H1 (cell line): ENCODE measurements around the gene CMSS1. TPM values are rescaled to one million over a fixed set of nuclear protein-coding genes. Genes with fewer than 3 reads are reported as not detected.

Experiments
- CTCF ChIA-PET: fragments of 300-600 bp; sonication (Branson Sonifier 250); formaldehyde crosslinking; loops from one replicate; lab custom pipeline; 2021; ENCODE audit not compliant: partially characterized antibody; lab: Charles Lee
- POLR2A ChIA-PET: fragments of 300-600 bp; sonication (Branson Sonifier 250); formaldehyde crosslinking; loops from one replicate; lab custom pipeline; 2021; ENCODE audit warnings: inconsistent platforms; ENCODE audit not compliant: partially characterized antibody; lab: Charles Lee
- DNase-seq, 2 experiments: peaks; one replicate each; pipeline versions ENCODE4 v3.0.0 to v3.0.0-alpha.2; 2010 to 2022; ENCODE audit warnings: low spot score in 2 of 2, low read depth in 1 of 2, mixed read lengths in 1 of 2
- FAIRE-seq: peaks from 2 replicates; lab custom pipeline; 2011; peaks lifted over from hg19 to GRCh38; lab: Jason Lieb, UNC
- H2AFZ ChIP-seq: 2 replicates; pipeline ENCODE4 v1.8.1; 2012; ENCODE audit warnings: low read length, inconsistent platforms
- H2AK5ac ChIP-seq: 2 replicates; pipeline ENCODE4 v1.6.1; 2013; ENCODE audit warnings: low read depth, low read length
- H2BK120ac ChIP-seq: replicated peaks from 2 replicates; pipeline ENCODE3; 2013; ENCODE audit warnings: low read depth, low read length, inconsistent platforms
- H2BK12ac ChIP-seq: 2 replicates; pipeline ENCODE4 v1.6.1; 2013; ENCODE audit warnings: low read depth, low read length
- H2BK15ac ChIP-seq: 2 replicates; pipeline ENCODE4 v1.6.1; 2013; ENCODE audit warnings: low read length
- H2BK20ac ChIP-seq: 2 replicates; pipeline ENCODE4 v1.6.1; 2013; ENCODE audit warnings: low read length
- H2BK5ac ChIP-seq: 2 replicates; pipeline ENCODE4 v1.6.1; 2013; ENCODE audit warnings: low read depth, low read length
- H3K14ac ChIP-seq: 2 replicates; pipeline ENCODE4 v1.6.1; 2013; ENCODE audit warnings: inconsistent platforms; ENCODE audit not compliant: insufficient read length
- H3K18ac ChIP-seq: 2 replicates; pipeline ENCODE4 v1.6.1; 2013; ENCODE audit warnings: low read length; ENCODE audit errors: extremely low read depth
- H3K23ac ChIP-seq: 2 replicates; pipeline ENCODE4 v1.6.1; 2013; ENCODE audit warnings: inconsistent platforms; ENCODE audit not compliant: insufficient read length
- H3K23me2 ChIP-seq: 2 replicates; pipeline ENCODE4 v1.6.1; 2013; ENCODE audit warnings: low read depth, low read length
- H3K27ac ChIP-seq: 2 replicates; pipeline ENCODE4 v1.6.1; 2011; ENCODE audit warnings: low read depth, low read length, inconsistent platforms
- H3K27me3 ChIP-seq, 4 experiments: replicated peaks in 1 of 4; 1 replicate in 1 of 4; 2 replicates in 3 of 4; pipeline versions ENCODE4 v1.6.1 to v1.8.1; 2011 to 2013; ENCODE audit warnings: low read length in 3 of 4, mild to moderate bottlenecking in 3 of 4, inconsistent platforms in 2 of 4, mixed read lengths in 2 of 4, moderate library complexity in 1 of 4; ENCODE audit not compliant: control insufficient read depth in 3 of 4, insufficient read depth in 3 of 4; ENCODE audit errors: extremely low read depth in 1 of 4
- H3K36me3 ChIP-seq, 4 experiments: 2 replicates each; pipeline versions ENCODE4 v1.6.1 to v1.8.1; 2011 to 2013; ENCODE audit warnings: mild to moderate bottlenecking in 4 of 4, low read length in 3 of 4, moderate library complexity in 2 of 4, control low read depth in 1 of 4, inconsistent platforms in 1 of 4; ENCODE audit not compliant: insufficient read depth in 4 of 4, control insufficient read depth in 2 of 4
- H3K4ac ChIP-seq: replicated peaks from 2 replicates; pipeline ENCODE3; 2013; ENCODE audit warnings: low read length, low read depth, mixed read lengths, inconsistent platforms; ENCODE audit not compliant: insufficient read length
- H3K4me1 ChIP-seq, 4 experiments: replicated peaks in 1 of 4; 1 replicate in 1 of 4; 2 replicates in 3 of 4; pipeline versions ENCODE4 v1.6.1 to v1.8.1; 2011 to 2013; ENCODE audit warnings: low read length in 3 of 4, inconsistent platforms in 2 of 4, mixed read lengths in 1 of 4; ENCODE audit not compliant: insufficient read depth in 4 of 4, control insufficient read depth in 3 of 4
- H3K4me2 ChIP-seq, 2 experiments: 2 replicates each; pipeline versions ENCODE4 v1.6.1 to v1.8.1; 2011 to 2013; ENCODE audit warnings: low read depth in 2 of 2, low read length in 2 of 2, control low read depth in 1 of 2, inconsistent platforms in 1 of 2, mild to moderate bottlenecking in 1 of 2; ENCODE audit not compliant: insufficient read depth in 1 of 2
- H3K4me3 ChIP-seq, 4 experiments: fragments of 200-600, 300-600 bp in 1 of 4; sonication (generic), shearing (Covaris generic), sonication (Bioruptor Twin) in 1 of 4; 2 replicates each; pipeline versions ENCODE4 v1.5.1 to v1.8.1; 2011 to 2016; ENCODE audit warnings: low read length in 4 of 4, low read depth in 3 of 4, control low read depth in 2 of 4, inconsistent platforms in 2 of 4, mild to moderate bottlenecking in 2 of 4, mixed read lengths in 1 of 4, moderate library complexity in 1 of 4; ENCODE audit not compliant: insufficient read depth in 2 of 4; ENCODE audit errors: extremely low read depth in 1 of 4
- H3K56ac ChIP-seq: replicated peaks from 2 replicates; pipeline ENCODE3; 2013; ENCODE audit warnings: low read depth, mild to moderate bottlenecking, mixed read lengths, low read length, inconsistent platforms; ENCODE audit not compliant: insufficient read length
- H3K79me1 ChIP-seq: 2 replicates; pipeline ENCODE4 v1.6.1; 2013; ENCODE audit warnings: low read depth, low read length, control low read depth
- H3K79me2 ChIP-seq, 2 experiments: 2 replicates each; pipeline versions ENCODE4 v1.6.1 to v1.8.1; 2012 to 2013; ENCODE audit warnings: low read length in 2 of 2, mild to moderate bottlenecking in 2 of 2, inconsistent platforms in 1 of 2; ENCODE audit not compliant: insufficient read depth in 2 of 2, control insufficient read depth in 1 of 2
- H3K9ac ChIP-seq, 4 experiments: replicated peaks in 1 of 4; 1 replicate in 1 of 4; 2 replicates in 3 of 4; pipeline versions ENCODE4 v1.6.1 to v1.8.1; 2011 to 2013; ENCODE audit warnings: low read depth in 3 of 4, low read length in 3 of 4, control low read depth in 2 of 4, mild to moderate bottlenecking in 2 of 4, moderate library complexity in 2 of 4, inconsistent platforms in 1 of 4; ENCODE audit errors: extremely low read depth in 1 of 4
- H3K9me3 ChIP-seq, 2 experiments: 2 replicates each; pipeline versions ENCODE4 v1.6.1 to v1.8.1; 2012 to 2013; ENCODE audit warnings: mild to moderate bottlenecking in 2 of 2, moderate library complexity in 2 of 2, control low read depth in 1 of 2, inconsistent platforms in 1 of 2, low read depth in 1 of 2, low read length in 1 of 2, mixed read lengths in 1 of 2; ENCODE audit not compliant: insufficient read depth in 2 of 2
- H4K20me1 ChIP-seq, 2 experiments: replicated peaks in 1 of 2; 2 replicates each; pipeline versions ENCODE3 to v1.8.1; 2011 to 2013; ENCODE audit warnings: inconsistent platforms in 2 of 2, low read length in 2 of 2, mild to moderate bottlenecking in 1 of 2; ENCODE audit not compliant: insufficient read depth in 2 of 2, control insufficient read depth in 1 of 2
- H4K5ac ChIP-seq: 2 replicates; pipeline ENCODE4 v1.6.1; 2013; ENCODE audit warnings: low read length, low read depth, mixed read lengths, inconsistent platforms; ENCODE audit not compliant: insufficient read length
- H4K8ac ChIP-seq: 2 replicates; pipeline ENCODE4 v1.8.0; 2013; ENCODE audit warnings: mild to moderate bottlenecking, moderate library complexity, low read length, inconsistent platforms; ENCODE audit not compliant: insufficient read depth; ENCODE audit errors: extremely low read depth
- H4K91ac ChIP-seq: replicated peaks from 2 replicates; pipeline ENCODE3; 2013; ENCODE audit warnings: low read length, mixed read lengths, inconsistent platforms; ENCODE audit not compliant: insufficient read length
- CBX8 ChIP-seq: fragments of 300-800, 300-1000 bp; sonication (generic); IDR thresholded peaks from 2 replicates; pipeline ENCODE4 v1.7.1; 2016; ENCODE audit warnings: low read depth, low read length, borderline replicate concordance
- EGR1 ChIP-seq: IDR thresholded peaks from 2 replicates; pipeline ENCODE4 v1.6.1; 2011; ENCODE audit warnings: low read depth, low read length, borderline replicate concordance
- MAFK ChIP-seq: IDR thresholded peaks from 2 replicates; pipeline ENCODE4 v1.6.1; 2012; ENCODE audit warnings: low read depth, mild to moderate bottlenecking, improper control_type of control experiment, low read length
- SP2 ChIP-seq: IDR thresholded peaks from 2 replicates; pipeline ENCODE4 v1.6.1; 2012; ENCODE audit warnings: mild to moderate bottlenecking, low read length, inconsistent platforms
- TBP ChIP-seq: IDR thresholded peaks from 2 replicates; pipeline ENCODE4 v1.6.1; 2011; ENCODE audit warnings: low read depth, low read length, improper control_type of control experiment
- WGBS, 2 experiments: shearing (Covaris generic) in 1 of 2; methylation state at CpG; one replicate each; pipeline versions ENCODE4 v1.1.6 to v1.1.7; 2013 to 2015; ENCODE audit warnings: low lambda C conversion rate in 2 of 2, mixed read lengths in 2 of 2, inconsistent platforms in 1 of 2, low coverage in 1 of 2, missing lambda C conversion rate in 1 of 2; ENCODE audit not compliant: insufficient replicate concordance in 2 of 2, insufficient coverage in 1 of 2, insufficient read length in 1 of 2; ENCODE audit errors: extremely low coverage in 1 of 2, missing lambda C conversion rate in 1 of 2; 5-methylcytosine and 5-hydroxymethylcytosine counted together
- polyA plus RNA-seq, 7 experiments: library from polyadenylated mRNA; depleted of rRNA in 3 of 7; stranded (reverse) in 5 of 7; unstranded in 2 of 7; fragments of >200 nt in 5 of 7; fragments of 200-250 nt in 2 of 7; gene quantifications; 1 replicate in 5 of 7; 2 replicates in 1 of 7; 4 replicates in 1 of 7; pipeline versions ENCODE4 v1.2.1 to v1.2.3, GENCODE V29; 2011 to 2013; ENCODE audit warnings: missing spikeins in 2 of 7, mixed read lengths in 2 of 7
- total RNA-seq: library from RNA; stranded (reverse); fragmentation: NEBNext Ultra II Directional; extraction: Animal tissue kit (Norgen Biotek cat#: 25700); gene quantifications from 2 replicates; pipeline ENCODE4 v1.2.1, GENCODE V29; 2021

The CMSS1 gene
- total and polyA plus RNA-seq, 2 of the 8 experiments (the other 6 are each of a cell fraction or from before 2014, with no cell fraction given) = 15.2 to 75.1 TPM

GRCh38 chr3:99865321-99865720 is 47.7 kb downstream of the CMSS1 start:
- FAIRE-seq (no peak), DNase-seq (no peak)
- Histone ChIP-seq H2BK120ac (no peak overlapping the region), H3K27ac (no peak overlapping the region), H3K4me2 (no peak overlapping the region), H2BK15ac (no peak overlapping the region), H3K27me3 (peaks cover 0 to 12% (median 5%) of the 10 kb centered on the region in 4 experiments; a peak in 4 of 7 replicates), H3K36me3 (no peaks in the 10 kb centered on the region; a peak in 1 of 8 replicates), H4K8ac (no peak overlapping the region), H3K4ac (no peak overlapping the region), H3K4me3 (no peak overlapping the region), H2BK20ac (no peak overlapping the region), H3K23me2 (no peaks in the 10 kb centered on the region), H3K9me3 (no peaks in the 10 kb centered on the region), H2BK5ac (no peak overlapping the region), H2AFZ (no peak overlapping the region), H4K91ac (no peak overlapping the region), H3K23ac (no peak overlapping the region), H4K5ac (no peak overlapping the region), H3K79me1 (no peaks in the 10 kb centered on the region), H3K18ac (no peak overlapping the region), H4K20me1 (peaks cover 5 to 7% of the 10 kb centered on the region in 2 experiments), H3K56ac (no peak overlapping the region), H3K4me1 (no peaks in the 10 kb centered on the region; a peak in 1 of 7 replicates), H3K79me2 (no peaks in the 10 kb centered on the region), H3K14ac (no peak overlapping the region), H2BK12ac (no peak overlapping the region), H3K9ac (no peak overlapping the region), H2AK5ac (no peak overlapping the region)
- POLR2A ChIA-PET = no interaction called here
- TF ChIP-seq CBX8 (no peak), TBP (no peak), EGR1 (no peak), MAFK (no peak), SP2 (no peak)
- CTCF ChIA-PET = interaction anchor here (1.4 kb wide), 1 partner anchor 10 kb away, joined by 3 read pairs; no protein-coding TSS in a partner anchor
- WGBS, 2 experiments = 89% methylated on average over 1 of the region's 1 CpG; no CpG with 5 or more reads in 1 of the 2 experiments
